DLD1 (cell line): ENCODE data around the gene FGF14.
"Not testable (repeated sequence)": the region's sequence is repeated elsewhere in the genome, so short reads cannot be mapped to it uniquely, and the experiment has no call there.

Source experiments
- in situ Hi-C: cut with HindIII; loops from 2 replicates; pipeline ENCODE4 v1.10.0; 2017; ENCODE audit warnings: low sequenced_read_pairs

The FGF14 gene

GRCh38 chr13:101893021-101893420 lies 508.8 kb downstream of the FGF14 start:
- in situ Hi-C loops = no loop called here

- in situ Hi-C loops = no loop called here
Observed at GRCh38 chr13:101892296-101892695, 509.6 kb downstream of the FGF14 start.

DNA sequence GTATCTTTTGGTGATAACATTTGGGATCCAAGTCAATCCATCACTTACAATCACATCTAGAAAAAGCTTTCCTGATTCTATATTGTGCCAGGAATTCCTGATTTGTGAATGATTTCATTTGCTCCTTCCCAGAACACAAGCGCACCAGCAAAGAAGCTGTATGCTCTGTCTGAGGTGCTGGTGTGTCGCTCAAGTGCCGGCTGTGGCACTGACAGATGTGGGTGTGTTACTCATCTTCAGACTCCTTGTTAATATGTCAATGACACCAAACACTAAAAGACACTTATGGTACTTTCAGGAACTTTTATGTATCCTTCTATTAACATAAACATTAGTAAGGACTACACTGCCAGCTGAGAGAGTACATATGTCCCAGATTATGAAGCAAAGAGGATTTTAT lies 520.3 kb downstream of the FGF14 start:
- in situ Hi-C loops = no loop called here

GRCh38 chr13:101880581-101880980 lies 521.3 kb downstream of the FGF14 start:
- in situ Hi-C loops = no loop called here

DNA sequence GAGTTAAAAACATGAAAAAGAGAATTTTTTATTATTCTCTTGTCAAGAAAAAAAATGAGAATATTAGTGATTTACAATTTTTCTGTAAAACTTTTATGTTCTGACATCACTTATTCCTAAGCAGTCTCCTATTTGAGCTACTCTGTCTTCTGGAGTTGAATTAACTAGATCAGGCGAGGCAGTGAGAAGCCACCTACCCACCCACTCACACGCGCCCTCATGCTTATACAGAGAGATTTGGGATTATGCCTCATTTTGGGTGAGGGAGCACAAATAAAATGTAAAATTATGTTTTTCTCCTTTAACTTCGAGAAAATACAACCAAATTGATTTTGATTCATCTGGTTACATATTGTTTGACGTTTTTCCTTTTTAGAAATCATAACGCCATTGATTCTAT lies 524.9 kb downstream of the FGF14 start:
- in situ Hi-C loops = no loop called here

DNA sequence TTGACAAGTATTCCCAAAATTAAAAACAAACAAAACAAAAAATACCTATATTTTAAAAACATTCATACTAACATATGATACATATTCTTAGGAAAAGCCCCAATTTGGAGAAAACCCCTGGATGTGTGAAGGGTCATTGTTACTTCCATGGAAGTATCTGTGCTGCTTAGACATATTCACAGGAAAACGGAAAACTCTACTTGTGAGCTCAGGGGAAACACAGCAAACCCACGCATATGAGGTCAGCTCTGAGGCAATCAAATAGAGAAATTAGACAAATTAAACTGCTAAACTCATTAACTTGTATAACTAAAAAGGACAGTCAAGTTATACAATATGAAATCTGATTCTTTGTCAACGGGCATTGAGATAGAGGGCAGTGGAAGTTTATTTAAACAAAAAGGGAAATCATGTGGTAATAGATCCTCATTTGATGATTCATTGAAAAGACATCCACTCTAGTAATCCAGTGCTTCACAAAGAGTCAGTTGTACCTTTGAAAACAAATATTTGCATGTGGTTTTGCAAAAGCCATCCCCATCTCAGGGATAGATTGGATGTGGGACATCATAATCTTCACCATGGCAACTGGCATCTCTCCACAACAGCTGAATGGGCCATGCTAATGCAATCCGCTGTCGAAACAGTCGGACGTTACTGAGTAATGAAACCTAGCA lies 526.0 kb downstream of the FGF14 start:
- in situ Hi-C loops = no loop called here

DNA sequence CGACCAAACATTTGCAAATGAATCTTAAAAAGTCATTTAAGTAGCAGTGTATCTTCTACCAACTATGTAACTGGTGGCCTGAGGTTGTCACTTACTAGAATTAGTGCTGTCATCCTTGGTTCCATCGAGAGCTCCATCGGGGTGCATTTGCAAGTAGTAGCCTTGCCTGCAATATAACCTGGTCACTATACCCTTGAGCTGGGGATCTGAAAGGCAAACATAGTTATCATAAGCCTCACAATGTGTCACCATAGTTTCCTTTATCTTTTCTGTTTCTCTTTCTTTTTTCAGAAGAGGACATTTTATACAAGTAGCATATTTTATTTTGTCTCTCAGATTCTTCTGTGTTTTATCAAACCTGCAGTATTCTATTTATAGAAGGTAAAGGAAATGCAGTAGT lies 526.8 kb downstream of the FGF14 start:
- in situ Hi-C loops = no loop called here

DNA sequence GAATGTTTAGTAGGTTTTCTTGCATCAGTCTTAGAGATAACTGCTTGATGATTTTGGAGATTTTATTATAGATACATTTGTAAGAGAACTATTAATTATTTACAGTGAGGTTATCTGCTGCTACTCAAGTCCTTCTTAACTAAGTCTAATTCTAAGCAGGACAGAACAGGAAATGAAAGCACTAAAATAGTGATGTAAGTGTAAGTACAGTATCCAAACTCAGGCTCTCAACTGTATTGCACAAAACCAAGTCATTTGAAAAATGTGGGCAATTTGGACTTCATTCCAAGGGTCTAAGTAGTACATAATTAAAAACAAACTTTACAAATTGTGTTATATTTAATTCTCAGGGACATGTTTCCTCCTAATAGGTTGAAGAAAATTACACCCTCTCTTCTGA lies 532.3 kb downstream of the FGF14 start:
- in situ Hi-C loops = no loop called here

- in situ Hi-C loops = no loop called here
Observed at GRCh38 chr13:101868585-101869469, 533.0 kb downstream of the FGF14 start.

GRCh38 chr13:101866889-101867581 lies 534.8 kb downstream of the FGF14 start:
- in situ Hi-C loops = no loop called here

DNA sequence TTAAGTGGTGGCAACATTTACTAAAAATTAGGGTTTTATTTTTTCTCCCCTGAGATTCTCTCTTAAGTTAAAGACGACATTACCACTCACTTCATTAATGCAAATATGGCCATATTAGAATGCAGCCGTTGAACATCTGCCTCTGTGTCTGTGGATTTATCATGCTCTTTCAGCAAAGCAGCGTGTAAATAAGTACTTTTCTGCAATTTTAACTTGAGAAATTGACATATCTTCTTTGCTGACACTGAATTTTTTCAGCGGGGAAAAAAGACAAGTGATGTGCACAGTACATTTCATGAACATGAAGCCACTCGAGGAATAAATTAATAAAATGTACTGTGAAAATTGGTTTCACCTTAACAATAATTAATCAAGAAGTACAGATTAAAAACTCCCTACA lies 543.0 kb downstream of the FGF14 start:
- in situ Hi-C loops = no loop called here

DNA sequence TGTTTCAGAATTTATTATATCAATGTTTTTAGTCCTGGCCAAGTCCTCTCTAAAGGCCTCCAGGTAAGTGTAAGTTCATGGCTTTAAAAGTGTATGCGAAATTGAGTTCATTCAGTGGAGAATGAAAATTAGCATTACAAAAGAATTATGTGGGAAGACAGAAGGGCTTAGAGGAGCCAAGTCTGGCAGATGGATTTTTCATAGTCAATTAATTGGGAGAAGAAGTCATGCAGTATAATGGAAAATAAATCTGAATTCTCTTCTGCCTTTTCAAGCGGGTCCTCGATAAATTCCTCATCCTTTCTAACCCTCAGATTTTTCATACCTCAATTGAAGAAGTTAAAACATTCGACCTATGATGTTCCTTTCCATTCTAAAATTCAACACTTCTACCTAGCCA lies 555.1 kb downstream of the FGF14 start:
- in situ Hi-C loops = no loop called here

DNA sequence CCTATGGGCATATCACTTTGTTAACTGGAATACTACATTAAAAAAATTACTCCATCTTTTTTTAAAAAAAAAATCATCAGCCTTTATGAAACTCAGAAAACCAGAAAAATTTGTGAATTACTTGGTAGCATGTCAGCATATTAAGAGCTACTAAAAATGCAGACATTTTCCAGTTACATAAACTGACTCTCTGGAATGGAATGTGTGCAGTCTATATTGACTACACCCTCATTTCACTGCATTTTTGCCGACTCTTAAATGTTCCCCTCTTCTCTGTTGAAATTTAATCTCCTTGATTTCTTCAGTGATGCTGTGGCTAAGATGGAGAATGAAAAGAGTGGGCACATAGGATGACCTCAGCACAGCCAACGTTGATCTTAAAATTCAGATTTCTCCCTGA lies 555.6 kb downstream of the FGF14 start:
- in situ Hi-C loops = no loop called here

DNA sequence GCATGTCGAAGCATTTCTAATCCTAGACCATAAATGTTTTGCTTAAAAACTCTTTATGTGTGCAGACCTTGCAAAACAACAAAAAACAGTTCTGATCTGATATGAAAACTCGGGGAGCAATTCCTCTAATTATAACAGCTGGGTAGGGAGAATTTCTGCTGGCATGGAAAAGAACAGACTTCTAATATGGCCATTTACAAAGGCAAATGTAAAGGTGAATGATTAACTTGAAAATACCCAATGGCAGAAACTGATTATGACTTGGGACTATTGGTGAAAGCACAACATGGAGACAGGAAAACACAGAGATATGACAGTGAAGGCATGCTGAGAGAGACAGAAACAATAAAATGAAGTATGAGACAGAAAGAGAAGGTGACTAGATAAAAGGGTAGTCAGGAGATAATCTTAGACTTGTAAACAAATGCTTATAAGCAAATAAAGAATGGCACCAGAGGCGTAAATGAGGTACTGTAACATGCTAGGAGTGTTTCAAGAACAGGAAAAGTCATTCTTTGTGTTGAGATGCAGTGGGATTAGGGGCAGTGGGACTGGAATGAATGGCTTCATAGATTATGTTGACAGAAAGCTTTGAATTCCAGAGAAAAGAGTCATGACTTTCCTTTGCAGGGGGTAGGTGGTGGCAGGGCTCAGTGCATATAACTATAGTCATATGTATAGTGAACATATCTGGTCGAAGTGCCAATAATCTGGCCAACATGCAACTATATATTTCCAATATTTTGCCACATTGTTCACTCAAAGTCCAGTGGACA lies 556.4 kb downstream of the FGF14 start:
- in situ Hi-C loops = no loop called here

DNA sequence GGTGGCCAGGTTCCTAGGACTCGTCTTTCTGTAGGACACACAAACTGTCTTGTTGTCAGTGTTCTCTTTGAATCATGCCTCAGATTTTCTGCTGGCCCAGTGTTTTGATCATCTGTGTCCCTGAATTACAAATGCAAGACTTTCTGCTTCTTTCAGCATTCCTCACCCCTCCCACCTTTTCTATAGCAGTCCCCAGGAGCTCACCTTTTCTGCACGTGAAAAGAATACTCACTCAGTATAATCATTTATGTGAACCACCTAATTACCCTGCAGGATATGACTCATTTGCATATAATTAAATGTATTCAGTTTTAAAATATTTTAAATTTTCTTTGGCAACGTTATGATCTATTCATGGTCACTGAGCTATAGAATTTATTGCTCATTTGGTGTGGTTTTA lies 560.1 kb downstream of the FGF14 start:
- in situ Hi-C loops = no loop called here

- in situ Hi-C loops = no loop called here
Observed at GRCh38 chr13:101838323-101838722, 563.5 kb downstream of the FGF14 start.

- in situ Hi-C loops = not testable (repeated sequence)
Observed at GRCh38 chr13:101837778-101838177, 564.1 kb downstream of the FGF14 start.

GRCh38 chr13:101837288-101837687 lies 564.6 kb downstream of the FGF14 start:
- in situ Hi-C loops = no loop called here

GRCh38 chr13:101835920-101836319 lies 565.9 kb downstream of the FGF14 start:
- in situ Hi-C loops = no loop called here

DNA sequence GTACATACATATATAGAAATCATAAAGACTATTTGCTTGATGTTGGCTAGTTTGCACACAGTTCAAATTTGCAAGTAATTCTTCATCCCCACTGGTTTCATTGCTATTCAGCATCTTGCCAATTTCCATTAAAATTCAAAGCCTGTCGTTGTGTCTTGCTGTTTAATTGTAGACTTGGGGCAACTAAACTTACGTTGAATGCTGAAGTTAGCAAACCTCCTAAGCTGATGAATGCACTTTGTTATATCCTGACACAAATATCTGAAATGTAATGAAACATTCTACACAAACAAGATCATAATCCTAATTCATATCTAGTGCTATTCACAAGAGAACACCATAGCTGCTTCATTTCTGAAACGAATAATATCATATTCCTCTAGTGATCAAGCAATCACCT lies 568.2 kb downstream of the FGF14 start:
- in situ Hi-C loops = no loop called here

GRCh38 chr13:101830035-101830434 lies 571.8 kb downstream of the FGF14 start:
- in situ Hi-C loops = no loop called here
